GM23248 (cell line): ENCODE data around the gene NFKB1.

Experiments used
- EZH2 ChIP-seq: fragments of 200-600 bp; sonication (generic); IDR thresholded peaks from 2 replicates; pipeline ENCODE4 v1.6.1; 2018; ENCODE audit warnings: antibody characterized with exemption, mild to moderate bottlenecking; ENCODE audit not compliant: insufficient read depth, poor library complexity, severe bottlenecking
- EZH2phosphoT487 ChIP-seq: fragments of 200-600 bp; sonication (generic); IDR thresholded peaks from 2 replicates; pipeline ENCODE4 v1.6.1; 2018; ENCODE audit warnings: antibody characterized with exemption, moderate library complexity, mild to moderate bottlenecking, low read depth; ENCODE audit not compliant: insufficient read depth

DNA sequence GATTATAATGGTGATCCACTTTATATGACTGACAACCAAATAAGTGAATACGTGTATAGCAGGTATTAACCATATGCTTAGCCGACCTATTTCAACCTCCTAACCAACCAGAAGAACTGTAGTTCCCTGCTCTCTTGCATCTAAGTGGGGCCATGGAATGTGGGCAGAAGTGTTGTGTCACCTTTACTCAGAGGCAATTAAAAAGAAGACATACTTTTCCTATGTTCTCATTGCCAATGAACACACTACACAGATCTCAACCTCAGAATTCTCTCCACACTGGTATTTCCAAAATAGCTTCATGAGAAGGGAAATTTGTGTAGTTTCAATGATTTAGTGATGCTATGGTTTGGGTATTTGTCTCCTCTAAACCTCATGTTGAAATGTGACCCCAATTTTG is 3.2 kb upstream of the NFKB1 start:
- no peak for TF ChIP-seq EZH2
- TF ChIP-seq EZH2phosphoT487, result no peak
